Panc1 (cell line): ENCODE results near the gene TRAF3IP3. TPM values are rescaled to one million over a fixed set of nuclear protein-coding genes. Genes with fewer than 3 reads are reported as not detected.

Experiments used
- ATAC-seq: fragments of 200-7000 bp; cut with Tn5 transposase; 2 replicates; pipeline ENCODE4 v1.9.1; 2020; ENCODE audit warnings: mild to moderate bottlenecking, moderate library complexity
- BruUV-seq: library from RNA; stranded (reverse); fragments of 400-500 nt; replicated peaks from 2 replicates; lab custom pipeline; 2021; lab: Mats Ljungman, UMichigan
- CTCF ChIA-PET: fragments of 300-600 bp; sonication (Branson Sonifier 250); formaldehyde crosslinking; loops from one replicate; lab custom pipeline; 2022; ENCODE audit warnings: antibody characterized with exemption; lab: Charles Lee
- POLR2A ChIA-PET: fragments of 300-600 bp; sonication (Branson Sonifier 250); formaldehyde crosslinking; loops from one replicate; lab custom pipeline; 2022; ENCODE audit warnings: antibody characterized with exemption; lab: Charles Lee
- DNase-seq: peaks from one replicate; pipeline ENCODE4 v3.0.0-alpha.2; 2010; ENCODE audit warnings: low read depth, low spot score
- H3K27ac ChIP-seq: 2 replicates; pipeline ENCODE4 v1.5.1; 2011; ENCODE audit warnings: mild to moderate bottlenecking, low read length, inconsistent platforms
- H3K27me3 ChIP-seq: fragments of 200-500 bp; sonication (Bioruptor generic); 2 replicates; pipeline ENCODE4 v1.6.0; 2014; ENCODE audit warnings: low read length, inconsistent platforms; ENCODE audit not compliant: control insufficient read depth, insufficient read depth
- H3K36me3 ChIP-seq: fragments of 200-500 bp; sonication (Bioruptor generic); 2 replicates; pipeline ENCODE4 v1.5.1; 2014; ENCODE audit warnings: inconsistent platforms, mild to moderate bottlenecking, low read length, moderate library complexity; ENCODE audit not compliant: control insufficient read depth, insufficient read depth
- H3K4me1 ChIP-seq: 2 replicates; pipeline ENCODE4 v1.5.1; 2011; ENCODE audit warnings: inconsistent platforms, mild to moderate bottlenecking, low read length, moderate library complexity; ENCODE audit not compliant: control insufficient read depth, insufficient read depth
- H3K4me3 ChIP-seq, 2 experiments: 2 replicates each; pipeline ENCODE4 v1.5.1; 2011 to 2012; ENCODE audit warnings: low read depth in 2 of 2, low read length in 2 of 2, mild to moderate bottlenecking in 2 of 2, inconsistent platforms in 1 of 2, moderate library complexity in 1 of 2
- H3K9me3 ChIP-seq: fragments of 200-500 bp; sonication (Bioruptor generic); 2 replicates; pipeline ENCODE4 v1.5.1; 2014; ENCODE audit warnings: low read depth, mild to moderate bottlenecking, inconsistent platforms, low read length, moderate library complexity; ENCODE audit not compliant: control insufficient read depth, insufficient read depth
- CTCF ChIP-seq: fragments of 450-650 bp; IDR thresholded peaks from 2 replicates; pipeline ENCODE4 v1.5.1; 2017; ENCODE audit warnings: mild to moderate bottlenecking
- POLR2AphosphoS5 ChIP-seq: IDR thresholded peaks from 2 replicates; pipeline ENCODE4 v1.6.1; 2012; ENCODE audit warnings: mild to moderate bottlenecking, low read depth, low read length, moderate library complexity
- SIN3A ChIP-seq: IDR thresholded peaks from 2 replicates; pipeline ENCODE4 v1.6.1; 2012; ENCODE audit warnings: low read depth, mild to moderate bottlenecking, low read length, moderate library complexity, borderline replicate concordance; ENCODE audit not compliant: insufficient read depth
- TCF7L2 ChIP-seq: IDR thresholded peaks from 2 replicates; pipeline ENCODE4 v1.6.1; 2011; ENCODE audit warnings: mild to moderate bottlenecking, low read depth, low read length, inconsistent platforms
- in situ Hi-C: cut with HindIII; loops from 2 replicates; pipeline ENCODE4 v1.10.0; 2016; ENCODE audit warnings: low sequenced_read_pairs, low pct_unique_long_range_greater_than_20kb
- intact Hi-C: fragments of 100-400 bp; cut with micrococcal nuclease; formaldehyde crosslinking; loops from one replicate; pipeline ENCODE4 v1.10.0; 2022; ENCODE audit not compliant: unreplicated experiment
- total RNA-seq: library from RNA; stranded (reverse); gene quantifications from one replicate; pipeline ENCODE4 v1.2.1, GENCODE V29; 2021; ENCODE audit not compliant: unreplicated experiment
- TF ChIP-seq, protein P1 (sequence below), 2 experiments: IDR thresholded peaks; 2 replicates each; pipeline ENCODE4 v1.6.1; 2011 to 2012; ENCODE audit warnings: low read depth in 2 of 2, control low read depth in 1 of 2, low read length in 1 of 2, mild to moderate bottlenecking in 1 of 2, moderate library complexity in 1 of 2; ENCODE audit not compliant: insufficient read depth in 1 of 2

The TRAF3IP3 gene
- total RNA-seq, 1 experiment from 2014 or later = 0.67 TPM

GRCh38 chr1:209752890-209753289, 3.0 kb upstream of the TRAF3IP3 start:
- Histone ChIP-seq H3K36me3 (no peaks in the 10 kb centered on the region), H3K4me1 (no peaks in the 10 kb centered on the region), H3K27me3 (no peaks in the 10 kb centered on the region), H3K4me3 (no peak overlapping the region), H3K27ac (no peak overlapping the region), H3K9me3 (no peaks in the 10 kb centered on the region)
- intact Hi-C loops (no loop called here), in situ Hi-C loops (no loop called here)
- no TSS peak for BruUV-seq
- ChIA-PET CTCF (no interaction called here), POLR2A (no interaction called here)
- DNase-seq (no peak), ATAC-seq (no peak)
- TF ChIP-seq SIN3A (no peak), CTCF (no peak), TCF7L2 (no peak), POLR2AphosphoS5 (no peak)
- TF ChIP-seq, protein P1, sequence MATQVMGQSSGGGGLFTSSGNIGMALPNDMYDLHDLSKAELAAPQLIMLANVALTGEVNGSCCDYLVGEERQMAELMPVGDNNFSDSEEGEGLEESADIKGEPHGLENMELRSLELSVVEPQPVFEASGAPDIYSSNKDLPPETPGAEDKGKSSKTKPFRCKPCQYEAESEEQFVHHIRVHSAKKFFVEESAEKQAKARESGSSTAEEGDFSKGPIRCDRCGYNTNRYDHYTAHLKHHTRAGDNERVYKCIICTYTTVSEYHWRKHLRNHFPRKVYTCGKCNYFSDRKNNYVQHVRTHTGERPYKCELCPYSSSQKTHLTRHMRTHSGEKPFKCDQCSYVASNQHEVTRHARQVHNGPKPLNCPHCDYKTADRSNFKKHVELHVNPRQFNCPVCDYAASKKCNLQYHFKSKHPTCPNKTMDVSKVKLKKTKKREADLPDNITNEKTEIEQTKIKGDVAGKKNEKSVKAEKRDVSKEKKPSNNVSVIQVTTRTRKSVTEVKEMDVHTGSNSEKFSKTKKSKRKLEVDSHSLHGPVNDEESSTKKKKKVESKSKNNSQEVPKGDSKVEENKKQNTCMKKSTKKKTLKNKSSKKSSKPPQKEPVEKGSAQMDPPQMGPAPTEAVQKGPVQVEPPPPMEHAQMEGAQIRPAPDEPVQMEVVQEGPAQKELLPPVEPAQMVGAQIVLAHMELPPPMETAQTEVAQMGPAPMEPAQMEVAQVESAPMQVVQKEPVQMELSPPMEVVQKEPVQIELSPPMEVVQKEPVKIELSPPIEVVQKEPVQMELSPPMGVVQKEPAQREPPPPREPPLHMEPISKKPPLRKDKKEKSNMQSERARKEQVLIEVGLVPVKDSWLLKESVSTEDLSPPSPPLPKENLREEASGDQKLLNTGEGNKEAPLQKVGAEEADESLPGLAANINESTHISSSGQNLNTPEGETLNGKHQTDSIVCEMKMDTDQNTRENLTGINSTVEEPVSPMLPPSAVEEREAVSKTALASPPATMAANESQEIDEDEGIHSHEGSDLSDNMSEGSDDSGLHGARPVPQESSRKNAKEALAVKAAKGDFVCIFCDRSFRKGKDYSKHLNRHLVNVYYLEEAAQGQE (IDR thresholded peaks at IDR 0.05; ENCODE audit: insufficient read depth in 1 of 2, low read depth in 2 of 2, low read length in 1 of 2) = no peak

DNA sequence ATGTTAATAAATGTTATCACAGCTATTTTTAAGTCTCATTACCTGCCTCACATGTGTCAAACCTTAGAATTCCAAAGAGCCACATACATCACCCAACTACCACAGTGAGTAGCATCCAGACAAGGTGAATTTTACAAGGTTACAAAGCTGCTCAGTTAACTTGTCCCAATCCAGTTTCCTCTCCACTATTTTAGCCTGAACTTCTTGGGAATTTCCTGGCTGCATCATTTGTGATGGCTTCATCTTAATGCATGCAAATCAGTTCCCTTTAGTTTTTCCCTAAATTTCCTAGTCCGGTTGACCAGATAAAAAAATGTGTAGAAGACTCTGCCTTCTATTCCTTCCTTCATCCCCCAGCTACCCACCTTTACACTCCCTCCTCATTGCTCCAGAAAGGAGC, 597 bp upstream of the TRAF3IP3 start:
- CTCF ChIA-PET = no interaction called here
- POLR2A ChIA-PET = no interaction called here
- BruUV-seq = no TSS peak
- in situ Hi-C loops = no loop called here
- TF ChIP-seq CTCF (no peak), TCF7L2 (no peak), SIN3A (no peak), POLR2AphosphoS5 (no peak)
- TF ChIP-seq, protein P1 (IDR thresholded peaks at IDR 0.05; ENCODE audit: insufficient read depth in 1 of 2, low read depth in 2 of 2, low read length in 1 of 2) = no peak
- Histone ChIP-seq H3K4me3 (no peak overlapping the region), H3K27ac (no peak overlapping the region), H3K36me3 (no peaks in the 10 kb centered on the region), H3K27me3 (no peaks in the 10 kb centered on the region), H3K4me1 (no peaks in the 10 kb centered on the region), H3K9me3 (no peaks in the 10 kb centered on the region)
- intact Hi-C loops = no loop called here
- ATAC-seq (no peak), DNase-seq (no peak)
